Activated T-cell treated with anti-CD3 and anti-CD28 coated beads for 4 hours (primary cell): Measurements from ENCODE around the gene LAMP1.
"Not testable (repeated sequence)": the region's sequence is repeated elsewhere in the genome, so short reads cannot be mapped to it uniquely, and the experiment has no call there.

ENCODE experiments used
- DNase-seq: peaks from one replicate; pipeline ENCODE4 v3.0.0-alpha.2; 2020

LAMP1 gene

GRCh38 chr13:113298043-113298945 is 1.3 kb downstream of the LAMP1 start:
- DNase-seq: no peak

- DNase-seq: no peak
Measured at GRCh38 chr13:113299951-113300350, 2.9 kb downstream of the LAMP1 start.

GRCh38 chr13:113302986-113303385 is 5.9 kb downstream of the LAMP1 start:
- DNase-seq: no peak

GRCh38 chr13:113304121-113304520 is 7.1 kb downstream of the LAMP1 start:
- DNase-seq: no peak

- no peak for DNase-seq
Measured at GRCh38 chr13:113305208-113305607, 8.2 kb downstream of the LAMP1 start.

GRCh38 chr13:113307491-113307890 is 10.5 kb downstream of the LAMP1 start:
- DNase-seq: no peak

- DNase-seq: no peak
Measured at GRCh38 chr13:113309473-113309872, 12.4 kb downstream of the LAMP1 start.

GRCh38 chr13:113314112-113314511 is 17.1 kb downstream of the LAMP1 start:
- not testable (repeated sequence) for DNase-seq

GRCh38 chr13:113314895-113315470 is 17.9 kb downstream of the LAMP1 start:
- not testable (repeated sequence) for DNase-seq

GRCh38 chr13:113315992-113316391 is 19.0 kb downstream of the LAMP1 start:
- no peak for DNase-seq

- DNase-seq: no peak
Measured at GRCh38 chr13:113317031-113317430, 20.0 kb downstream of the LAMP1 start.

- no peak for DNase-seq
Measured at GRCh38 chr13:113318956-113319355, 21.9 kb downstream of the LAMP1 start.

- DNase-seq: no peak
Measured at GRCh38 chr13:113319371-113319770, 22.3 kb downstream of the LAMP1 start.

- no peak for DNase-seq
Measured at GRCh38 chr13:113320226-113320875, 23.3 kb downstream of the LAMP1 start.

GRCh38 chr13:113321546-113321945 is 24.5 kb downstream of the LAMP1 start:
- DNase-seq: no peak

- no peak for DNase-seq
Measured at GRCh38 chr13:113322043-113322461, 25.0 kb downstream of the LAMP1 start.

GRCh38 chr13:113322890-113323651 is 26.0 kb downstream of the LAMP1 start:
- no peak for DNase-seq

GRCh38 chr13:113323869-113324268 is 26.8 kb downstream of the LAMP1 start:
- DNase-seq: no peak

- no peak for DNase-seq
Measured at GRCh38 chr13:113324398-113324797, 27.4 kb downstream of the LAMP1 start.

- DNase-seq: no peak
Measured at GRCh38 chr13:113325779-113326178, 28.7 kb downstream of the LAMP1 start.

- no peak for DNase-seq
Measured at GRCh38 chr13:113327391-113327765, 30.3 kb downstream of the LAMP1 start.

- DNase-seq: no peak
Measured at GRCh38 chr13:113327766-113328471, 30.9 kb downstream of the LAMP1 start.
